Hindlimb muscle (tissue), 1 donor: ENCODE data around the gene RAB6A. TPM values are rescaled to one million over a fixed set of nuclear protein-coding genes. Genes with fewer than 3 reads are reported as not detected.
"Not testable (repeated sequence)": the region's sequence is repeated elsewhere in the genome, so short reads cannot be mapped to it uniquely, and the experiment has no call there.

Experiments
- DNase-seq: peaks from one replicate; pipeline ENCODE4 v3.0.0-alpha.2; 2013
- polyA plus RNA-seq: library from polyadenylated mRNA; unstranded; fragments of 120-200 nt; gene quantifications from one replicate; pipeline ENCODE4 v1.2.1, GENCODE V29; 2013; ENCODE audit not compliant: insufficient read length

RAB6A gene
- polyA plus RNA-seq, 1 donor: 87.8 TPM

DNA sequence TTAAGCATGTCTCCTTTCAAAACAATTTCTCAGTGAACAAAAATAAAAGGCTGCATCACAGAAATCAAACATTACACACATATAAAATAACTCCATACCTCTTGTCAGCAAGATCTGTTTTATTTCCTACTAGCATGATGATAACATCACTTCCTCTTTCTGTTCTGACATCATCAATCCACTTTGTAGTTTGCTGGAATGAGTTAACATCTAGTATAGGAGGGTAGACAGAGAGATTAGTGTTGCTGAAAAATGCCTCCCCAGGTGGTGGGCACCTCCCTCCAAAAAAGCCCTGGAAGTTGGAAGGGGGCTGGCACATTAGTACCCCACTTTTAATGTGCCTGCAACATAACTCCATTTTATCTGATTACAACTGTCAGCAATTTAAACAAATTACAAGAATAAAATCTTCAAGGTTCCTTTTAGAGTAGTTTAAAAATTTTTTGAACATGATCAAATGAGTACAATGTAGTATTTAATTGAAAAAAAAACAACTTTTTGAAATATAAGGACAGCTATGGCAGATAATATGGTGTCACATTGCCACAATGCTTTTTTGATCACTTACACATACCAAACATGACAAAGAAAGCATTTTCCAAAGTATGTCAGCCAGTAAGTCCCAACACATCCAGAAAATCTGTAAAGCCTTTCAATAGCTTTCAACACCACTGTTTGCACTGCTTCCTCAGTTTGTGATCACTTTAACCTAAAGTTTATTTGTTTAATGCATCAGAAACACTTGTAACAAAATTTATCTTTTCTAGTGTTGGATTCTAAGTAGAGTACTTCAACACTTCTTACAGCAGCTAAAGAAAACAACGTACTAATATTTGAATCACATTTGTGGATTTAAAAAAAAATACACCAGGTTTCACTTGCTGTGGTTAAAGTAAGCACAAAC lies 44.5 kb downstream of the RAB6A start:
- DNase-seq: no peak

DNA sequence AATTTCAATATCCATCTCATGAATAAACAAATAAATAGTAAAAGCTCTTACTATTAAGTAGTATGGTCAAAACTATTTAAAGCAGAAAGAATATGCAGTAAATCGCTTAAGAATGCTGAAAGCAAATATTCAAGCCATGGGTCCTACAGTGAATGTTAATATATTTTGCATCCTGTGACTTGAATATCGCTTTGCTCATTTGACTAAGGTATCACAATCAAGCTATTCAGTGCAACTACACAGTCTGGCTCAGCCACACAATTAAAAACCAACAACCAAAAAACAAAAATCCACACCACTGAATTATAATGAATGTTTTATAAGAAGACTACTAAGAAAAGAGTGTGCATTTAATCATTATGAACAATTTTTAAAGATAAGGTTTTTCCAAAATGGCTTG lies 45.3 kb downstream of the RAB6A start:
- no peak for DNase-seq

DNA sequence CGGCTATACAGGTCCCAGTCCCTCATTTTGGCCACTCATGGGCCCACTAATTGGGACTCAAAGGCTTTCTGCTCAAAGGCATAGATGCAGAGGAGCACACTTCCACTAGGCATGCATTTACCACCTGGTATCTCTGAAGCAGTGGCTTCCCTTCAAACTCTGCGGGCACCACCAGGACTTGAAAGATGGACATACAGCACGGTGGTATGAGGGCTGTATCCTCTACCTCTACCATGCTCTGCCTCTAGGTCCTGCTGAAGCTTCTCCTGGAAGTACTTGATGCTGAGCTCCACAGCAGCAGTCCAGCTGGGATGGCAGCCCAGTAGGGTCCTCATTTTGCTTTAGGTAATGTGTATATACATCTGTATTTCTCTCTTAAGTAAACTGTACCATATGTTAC lies 49.9 kb downstream of the RAB6A start:
- DNase-seq: no peak

DNA sequence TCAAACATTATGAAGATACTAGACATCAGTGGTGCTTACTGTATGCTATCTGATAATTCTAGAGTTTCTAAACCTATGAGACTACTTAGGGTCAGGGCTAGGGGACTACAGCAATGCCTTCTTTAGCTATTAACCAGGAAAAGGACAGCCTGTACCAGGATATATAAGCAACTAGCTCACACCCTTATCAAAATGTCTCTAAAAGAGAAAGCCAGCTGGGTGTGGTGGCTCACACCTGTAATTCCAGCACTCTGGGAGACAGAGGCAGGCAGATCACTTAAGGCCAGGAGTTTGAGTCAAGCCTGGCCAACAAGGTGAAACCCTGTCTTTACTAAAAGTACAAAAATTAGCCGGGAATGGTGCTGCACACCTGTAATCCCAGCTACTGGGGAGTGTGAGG lies 55.8 kb downstream of the RAB6A start:
- DNase-seq: no peak

DNA sequence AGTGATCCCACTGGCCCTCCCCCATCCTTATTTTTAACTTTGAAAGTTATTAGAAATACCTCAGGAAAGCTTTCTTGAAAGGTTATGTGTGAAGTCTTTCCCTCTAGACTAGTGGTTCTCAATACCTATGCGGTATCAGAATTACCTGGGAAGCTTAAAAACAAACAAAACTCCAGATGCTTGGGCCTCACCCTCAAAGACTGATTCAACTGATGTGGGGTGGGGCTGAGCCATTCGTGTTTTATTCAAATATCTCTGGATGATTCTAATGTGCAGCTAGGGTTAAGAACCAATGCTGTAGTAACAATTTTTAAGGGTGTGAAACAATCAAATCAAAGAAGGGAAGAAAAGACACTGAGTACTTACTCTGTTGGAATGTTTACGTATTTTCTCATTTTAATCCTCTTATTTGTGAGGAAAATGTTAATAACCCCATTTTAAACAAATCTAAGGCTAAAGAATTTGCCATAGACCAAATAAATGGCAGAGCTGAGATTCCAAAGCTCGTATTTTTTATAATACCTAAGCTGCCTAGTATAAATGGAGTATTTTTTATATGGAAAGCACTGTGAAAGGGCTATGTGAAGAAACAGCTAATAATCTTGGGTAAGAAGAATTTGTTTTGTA lies 66.9 kb downstream of the RAB6A start:
- no peak for DNase-seq

DNA sequence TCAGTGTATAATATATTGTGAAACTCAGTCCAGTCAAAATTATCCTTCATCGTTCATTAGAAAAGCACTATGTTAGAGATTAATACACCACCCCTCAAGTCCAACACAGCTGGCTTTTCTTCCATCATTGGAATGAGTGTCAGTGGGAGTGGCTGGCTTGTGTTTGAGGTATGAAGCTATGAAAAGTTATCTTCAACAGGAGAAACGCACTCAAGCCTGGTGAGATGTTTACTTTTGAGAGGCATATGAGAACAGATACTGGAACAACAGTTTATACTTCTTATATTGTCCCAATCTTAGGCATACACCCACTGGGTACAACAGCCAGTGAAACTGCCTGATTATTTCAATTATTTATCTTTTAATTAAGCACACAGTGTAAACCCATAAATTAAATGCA lies 80.2 kb downstream of the RAB6A start:
- DNase-seq: no peak

DNA sequence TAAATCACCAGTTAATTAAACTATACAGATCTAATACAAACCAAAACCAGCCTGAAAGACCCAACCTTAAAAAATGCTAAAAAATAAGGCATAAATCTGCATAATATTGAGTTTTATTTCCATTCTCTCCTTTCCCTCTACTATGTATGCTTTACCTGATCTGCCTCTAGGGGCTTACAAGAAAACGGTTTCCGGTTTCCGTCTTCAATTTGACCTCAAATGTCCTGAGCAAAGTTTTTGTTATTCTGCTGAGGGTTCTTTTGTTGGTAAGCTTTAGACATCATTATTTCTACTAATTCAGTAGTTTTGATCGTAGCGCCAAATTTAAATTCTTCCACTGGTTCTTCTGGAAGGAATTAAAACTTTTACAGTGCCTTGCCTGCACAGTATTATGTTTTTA lies 84.3 kb downstream of the RAB6A start:
- DNase-seq: not testable (repeated sequence)

DNA sequence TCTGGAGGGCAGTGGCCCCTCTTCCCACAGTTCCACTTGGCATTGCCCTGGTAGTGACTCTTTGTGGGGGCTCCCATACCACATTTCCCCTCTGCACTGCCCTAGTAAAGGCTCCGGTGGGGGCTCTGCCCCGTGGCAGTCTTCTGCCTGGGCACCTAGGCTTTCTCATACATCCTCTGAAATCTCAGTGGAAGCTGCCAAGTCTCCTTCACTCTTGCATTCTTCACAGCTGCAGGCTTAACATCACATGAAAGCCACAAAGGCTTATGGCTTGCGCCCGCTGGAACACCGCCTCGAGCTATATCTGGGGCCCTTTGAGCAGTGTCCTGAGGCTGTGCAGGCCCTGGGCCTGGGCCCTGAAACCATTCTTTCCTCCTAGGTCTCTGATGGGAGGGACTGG lies 89.2 kb downstream of the RAB6A start:
- DNase-seq: no peak

DNA sequence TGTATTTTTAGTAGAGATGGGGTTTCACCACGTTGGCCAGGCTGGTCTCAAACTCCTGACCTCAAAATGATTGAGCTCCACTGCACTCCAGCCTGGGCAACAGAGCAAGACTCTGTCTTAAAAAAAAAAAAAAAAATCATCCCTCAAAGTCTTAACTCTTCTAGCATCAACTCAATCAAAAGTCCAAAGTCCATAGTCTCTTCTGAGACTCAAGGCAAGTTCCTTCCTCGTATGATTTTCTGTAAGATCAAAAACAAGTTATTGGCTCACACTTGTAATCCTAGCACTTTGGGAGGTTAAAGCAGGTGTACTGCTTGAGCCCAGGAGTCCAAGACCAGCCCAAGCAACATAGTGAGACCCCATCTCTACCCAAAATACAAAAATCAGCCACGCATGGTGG lies 90.1 kb downstream of the RAB6A start:
- DNase-seq: no peak

DNA sequence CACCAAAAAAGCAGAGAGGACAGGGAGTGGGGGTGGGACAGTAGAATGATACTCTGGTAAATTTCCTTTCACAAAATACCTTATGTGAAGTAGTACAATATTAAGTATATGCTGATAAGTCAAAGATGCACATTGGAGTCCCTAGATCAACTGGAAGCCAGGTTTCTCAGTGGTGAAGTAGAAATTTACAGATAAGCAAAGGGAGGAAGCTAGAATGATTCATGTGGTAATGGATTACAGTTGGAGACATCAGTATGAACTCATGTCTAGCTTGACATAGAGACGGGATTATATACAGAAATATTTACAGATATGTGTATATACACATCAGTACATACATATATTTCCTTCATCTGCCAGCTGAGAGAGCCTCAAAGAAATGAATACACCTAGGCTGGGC lies 93.0 kb downstream of the RAB6A start:
- no peak for DNase-seq

DNA sequence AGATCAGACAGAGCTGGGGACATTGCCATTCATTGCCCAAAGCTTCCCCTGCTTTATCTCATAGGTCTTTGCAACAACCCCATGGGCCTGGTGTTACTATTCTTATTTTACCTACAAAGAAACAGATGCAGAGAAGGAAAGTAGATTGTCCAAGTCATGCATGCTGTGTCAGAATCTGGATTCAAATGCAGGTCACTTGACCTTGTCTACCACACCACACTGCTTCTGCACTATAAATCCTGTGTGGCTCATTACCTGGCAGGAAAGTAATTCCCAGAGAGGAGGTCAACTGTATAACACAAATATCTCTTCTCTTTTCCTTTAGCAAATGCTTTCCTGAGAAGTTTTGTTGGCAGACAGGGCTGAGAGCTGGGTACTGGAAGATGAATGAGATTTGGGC lies 96.0 kb downstream of the RAB6A start:
- no peak for DNase-seq

DNA sequence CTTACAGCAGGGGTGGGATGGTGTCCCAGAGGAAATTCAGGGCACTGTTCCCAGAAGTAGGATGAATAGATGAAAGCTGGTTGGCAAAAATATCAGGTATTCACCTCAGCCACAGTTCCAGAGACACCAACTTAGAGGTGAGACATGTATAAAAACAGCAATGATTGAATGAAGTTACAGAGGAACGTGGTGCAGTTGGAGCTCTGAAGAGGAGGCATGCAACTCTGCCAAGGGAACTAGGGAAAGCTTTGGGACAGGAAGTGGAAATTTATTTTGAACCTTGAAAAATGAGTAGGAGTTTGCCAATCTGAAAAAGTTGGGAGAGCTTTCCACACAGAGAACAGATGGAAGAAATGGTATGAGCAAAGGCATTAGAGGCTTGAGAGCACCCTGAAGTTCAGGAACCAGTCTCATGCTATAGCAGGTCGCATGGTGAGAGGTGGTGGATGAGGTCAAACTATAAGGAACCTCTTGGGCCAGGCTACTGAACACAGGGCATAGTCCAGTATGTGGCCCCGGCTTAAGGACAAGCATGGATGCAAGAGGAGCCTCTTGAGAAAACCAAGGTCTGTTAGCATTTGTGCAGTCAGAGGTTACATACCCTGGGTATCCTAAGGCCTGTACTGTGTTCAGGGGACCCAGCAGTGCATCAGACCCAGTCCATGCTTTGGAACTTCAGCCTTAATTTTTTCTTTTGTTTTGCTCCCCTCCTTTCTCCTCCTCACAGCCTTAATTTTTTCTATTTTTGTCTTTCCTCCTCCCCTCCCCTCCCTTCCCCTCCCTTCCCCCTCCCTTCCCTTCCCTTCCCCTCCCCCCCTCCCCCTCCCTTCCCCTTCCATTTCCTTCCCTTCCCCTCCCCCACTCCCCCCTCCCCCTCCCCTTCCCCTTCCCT lies 97.0 kb downstream of the RAB6A start:
- no peak for DNase-seq

DNA sequence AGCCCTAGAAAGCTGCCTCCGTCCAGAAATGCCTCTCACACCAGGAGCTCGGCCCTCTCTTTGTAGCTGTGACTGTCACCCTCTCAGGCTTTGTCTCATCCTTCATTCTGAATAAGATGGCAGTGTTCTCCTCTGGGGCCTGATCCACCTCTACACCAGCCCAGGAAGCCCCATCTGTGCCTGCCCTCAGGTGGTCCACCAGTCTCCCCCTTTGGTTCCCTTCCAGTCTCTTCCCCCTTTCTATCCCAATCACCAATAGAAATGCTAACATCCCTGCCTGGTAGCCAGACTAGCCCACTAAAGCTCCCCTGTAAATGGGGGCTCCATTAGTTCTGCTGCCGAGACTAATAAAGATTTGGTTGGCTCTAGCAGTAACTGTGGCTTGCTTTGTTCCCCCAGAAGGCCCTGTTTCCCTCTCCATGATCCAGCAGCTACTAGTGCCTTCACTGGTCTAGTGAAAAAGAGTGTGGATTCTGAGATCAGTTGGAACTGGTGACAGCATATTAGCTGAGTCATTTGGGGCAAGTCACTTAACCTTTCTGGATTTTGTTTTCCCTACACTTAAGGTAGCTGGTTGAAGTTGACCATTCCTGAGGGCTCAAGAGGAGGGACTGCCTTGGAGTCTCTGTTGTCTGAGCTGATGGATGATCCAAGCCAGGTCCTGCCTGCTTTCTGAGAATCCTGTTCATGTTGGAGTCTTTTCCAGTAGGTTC lies 98.3 kb downstream of the RAB6A start:
- DNase-seq: no peak

DNA sequence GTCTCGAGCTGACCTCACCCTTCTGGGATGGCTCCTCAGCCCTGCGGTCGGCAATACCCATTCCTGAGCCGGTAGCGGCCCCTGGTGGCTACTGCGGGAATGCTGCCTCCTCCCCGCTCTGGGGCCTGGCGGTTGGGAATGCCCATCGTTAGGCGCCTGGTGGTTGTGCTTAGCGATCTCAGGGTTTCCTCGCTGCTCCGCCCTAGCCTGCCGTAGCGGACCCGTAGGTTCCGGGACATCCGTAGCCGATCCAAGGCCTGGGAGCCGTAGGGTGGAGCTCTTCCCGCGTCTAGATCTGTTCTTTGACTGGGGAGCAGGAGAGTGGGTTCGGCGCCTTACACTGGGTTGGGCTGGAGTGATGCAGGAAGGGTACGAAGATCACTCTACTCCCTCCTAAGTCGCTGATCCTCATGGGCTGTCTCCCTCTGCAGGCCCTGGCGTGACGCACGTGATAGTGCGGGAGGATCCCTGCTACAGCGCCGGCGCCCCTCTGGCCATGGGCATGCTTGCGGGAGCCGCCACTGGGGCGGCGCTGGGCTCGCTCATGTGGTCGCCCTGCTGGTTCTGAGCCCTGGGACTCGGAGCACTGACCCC lies 99.7 kb downstream of the RAB6A start:
- DNase-seq: peak; percentile 87

DNA sequence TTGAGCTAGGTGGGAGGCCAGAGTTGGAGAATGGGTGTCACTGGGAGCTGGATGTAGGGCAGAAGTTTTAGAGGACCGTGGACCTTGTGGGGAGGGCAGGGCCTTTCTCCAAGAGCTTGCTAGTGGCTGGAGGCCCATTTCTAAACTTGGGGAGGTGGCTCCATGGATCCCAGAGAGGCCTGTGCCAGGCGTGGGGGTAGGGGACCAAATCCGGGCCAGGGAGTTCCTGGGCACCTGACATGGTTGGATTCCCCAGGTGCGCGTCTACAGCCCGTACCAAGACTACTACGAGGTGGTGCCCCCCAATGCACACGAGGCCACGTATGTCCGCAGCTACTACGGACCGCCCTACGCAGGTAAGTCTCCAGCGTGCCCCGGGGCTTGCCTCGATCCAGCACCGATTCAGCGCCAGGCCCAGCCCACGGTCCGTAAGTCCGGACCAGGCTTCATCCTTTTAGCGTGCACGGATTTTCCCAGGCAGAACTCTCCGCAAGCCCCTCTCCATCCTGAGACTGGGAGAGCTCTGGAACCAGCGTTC lies 100.3 kb downstream of the RAB6A start:
- no peak for DNase-seq

DNA sequence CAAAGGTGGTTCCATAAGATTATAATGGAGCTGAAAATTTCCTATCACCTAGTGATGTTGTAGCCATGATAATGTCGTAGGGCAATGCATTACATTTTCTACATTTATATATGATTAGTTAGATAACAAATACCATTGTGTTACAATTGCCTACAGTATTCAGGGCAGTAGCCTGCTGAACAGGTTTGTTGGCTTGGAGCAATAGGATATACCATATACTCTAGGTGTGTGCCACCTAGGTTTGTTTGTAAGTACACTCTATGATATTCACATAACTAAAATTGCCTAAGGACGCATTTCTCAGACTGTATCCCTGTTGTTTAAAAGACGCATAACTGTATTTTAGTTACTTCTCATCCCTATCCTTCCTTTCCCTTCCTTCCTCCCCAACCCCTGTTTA lies 100.9 kb downstream of the RAB6A start:
- DNase-seq: no peak

DNA sequence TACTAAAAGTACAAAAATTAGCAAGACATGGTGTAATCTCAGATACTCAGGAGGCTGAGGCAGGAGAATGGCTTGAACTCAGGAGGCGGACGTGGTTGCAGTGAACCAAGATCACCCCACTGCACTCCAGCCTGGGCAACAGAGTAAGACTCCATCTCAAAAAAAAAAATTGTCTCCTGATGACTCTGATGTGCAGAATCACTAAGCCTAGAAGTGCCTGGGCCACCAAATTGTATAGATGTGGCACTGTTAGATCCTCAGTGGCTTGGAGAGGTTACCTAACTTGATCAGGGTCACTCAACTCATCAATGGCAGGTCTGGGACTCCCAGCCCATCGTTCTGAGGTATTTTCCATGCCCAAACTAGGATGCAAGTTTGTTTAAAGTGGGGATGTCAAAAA lies 103.9 kb downstream of the RAB6A start:
- DNase-seq: no peak

DNA sequence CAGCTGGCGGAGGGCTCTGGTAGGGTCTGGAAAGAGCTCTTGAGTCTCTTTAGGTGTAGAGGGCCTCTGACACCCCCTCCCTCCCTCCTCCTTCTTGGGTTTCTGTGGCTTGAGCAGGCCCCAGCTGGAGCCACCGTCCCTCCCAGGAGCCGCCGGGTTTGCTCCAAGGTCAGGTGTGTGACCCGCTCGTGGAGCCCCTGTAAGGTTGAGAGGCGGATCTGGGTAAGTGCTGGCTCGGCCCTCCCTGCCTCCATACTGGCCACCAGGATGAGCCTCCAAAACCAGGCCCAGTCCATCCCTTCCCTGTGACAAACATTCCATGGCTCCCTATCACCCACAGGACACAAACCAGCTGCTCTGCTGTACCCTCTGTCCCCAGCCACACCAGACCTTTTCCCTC lies 105.2 kb downstream of the RAB6A start:
- no peak for DNase-seq

DNA sequence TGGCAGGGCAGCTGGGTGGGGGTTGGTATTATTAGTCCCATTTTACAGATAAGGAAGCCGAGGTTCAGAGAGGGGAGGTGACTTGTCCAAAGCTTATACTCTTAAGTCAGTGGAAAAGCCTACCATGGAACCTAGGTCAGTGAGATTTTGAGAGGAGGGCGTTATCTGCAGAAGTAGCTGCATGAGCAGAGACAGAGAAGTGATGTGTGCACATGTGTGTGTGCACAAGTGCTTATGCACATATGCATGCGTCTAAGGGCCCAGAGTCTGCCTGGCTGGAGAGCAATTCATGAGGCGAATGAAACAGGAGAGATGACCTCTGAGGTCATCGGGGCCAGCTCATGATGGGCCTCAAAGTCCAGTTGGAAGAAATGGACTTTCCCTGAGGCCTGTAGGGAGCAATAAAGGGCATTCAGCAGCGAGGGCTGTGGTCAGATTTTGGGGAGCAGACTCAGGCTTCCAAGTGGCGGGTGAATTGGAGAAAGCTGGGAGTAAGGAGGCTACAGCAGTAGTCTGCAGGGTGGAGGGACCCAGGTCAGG lies 106.3 kb downstream of the RAB6A start:
- no peak for DNase-seq

DNA sequence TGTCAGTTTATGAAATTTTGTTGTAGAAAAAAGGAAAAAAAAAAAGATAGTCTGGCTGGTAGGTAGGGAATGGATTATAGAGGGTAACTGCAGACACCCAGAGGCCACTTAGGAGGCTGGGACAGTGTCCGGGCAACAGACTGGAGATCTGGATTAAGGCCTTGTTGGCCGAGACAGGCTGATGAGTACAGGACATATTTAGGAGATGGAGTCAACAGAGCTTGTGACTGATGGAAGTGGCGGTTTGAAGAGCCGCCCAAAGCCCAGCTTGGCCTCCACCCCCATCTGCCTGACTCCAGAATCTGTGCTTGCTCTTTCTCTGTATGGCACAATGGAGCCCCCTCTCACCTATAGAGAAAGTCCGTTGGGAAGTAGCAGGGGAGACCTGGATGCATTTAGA lies 106.9 kb downstream of the RAB6A start:
- no peak for DNase-seq

DNA sequence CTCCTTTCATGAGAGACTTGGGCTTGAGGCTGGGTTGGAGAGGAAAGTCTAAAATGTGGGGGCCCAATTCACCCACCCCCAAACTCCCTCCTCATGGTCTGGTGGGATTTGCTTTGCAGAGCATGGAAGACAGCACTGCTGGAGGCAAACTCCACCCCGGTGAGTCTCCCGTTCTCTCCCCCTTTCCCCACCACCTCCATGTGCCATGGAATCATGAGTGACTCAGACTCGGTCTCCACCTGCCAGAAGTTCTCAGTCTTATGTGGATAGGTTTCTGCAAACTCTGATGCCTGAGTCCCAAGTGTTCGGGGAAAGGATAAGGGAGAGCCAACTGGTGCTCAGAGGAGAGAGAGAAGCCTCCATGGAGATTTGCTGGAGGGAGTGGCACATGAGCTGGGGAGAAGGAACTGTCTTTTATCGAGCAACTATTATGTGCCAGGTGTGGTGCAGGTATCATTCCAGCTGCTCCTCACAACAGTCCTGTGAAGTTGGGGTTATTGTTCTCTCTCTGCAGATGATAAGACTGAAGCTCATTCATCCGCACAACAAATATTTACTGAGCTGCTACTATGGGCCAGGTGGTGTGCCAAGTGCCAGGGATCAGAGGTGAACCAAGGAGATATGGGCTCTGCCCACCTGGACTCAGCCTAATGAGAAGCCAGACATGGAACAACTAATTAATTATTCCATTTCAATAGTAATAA lies 107.9 kb downstream of the RAB6A start:
- DNase-seq: no peak
